HFFc6 (cell line): ENCODE results near the gene FHIT. TPM values are rescaled to one million over a fixed set of nuclear protein-coding genes. Genes with fewer than 3 reads are reported as not detected.

Experiments used
- DNase-seq: peaks from one replicate; pipeline ENCODE4 v3.0.0-alpha.2; 2018
- H3K27ac Mint-ChIP-seq: 2 replicates; pipeline ENCODE4 v1.8.0; 2020; ENCODE audit warnings: mild to moderate bottlenecking, mixed read lengths
- H3K27me3 Mint-ChIP-seq: 2 replicates; pipeline ENCODE4 v1.8.0; 2021; ENCODE audit warnings: mild to moderate bottlenecking, moderate library complexity, mixed read lengths; ENCODE audit not compliant: insufficient read depth
- H3K36me3 Mint-ChIP-seq: 2 replicates; pipeline ENCODE4 v1.8.0; 2021; ENCODE audit warnings: low read depth, mixed read lengths
- H3K4me1 Mint-ChIP-seq: 2 replicates; pipeline ENCODE4 v1.8.0; 2020; ENCODE audit warnings: low read depth, mixed read lengths
- H3K4me3 Mint-ChIP-seq: 2 replicates; pipeline ENCODE4 v1.8.0; 2020; ENCODE audit warnings: mild to moderate bottlenecking, moderate library complexity, mixed read lengths
- H3K9me3 Mint-ChIP-seq: 2 replicates; pipeline ENCODE4 v1.8.0; 2020; ENCODE audit warnings: mild to moderate bottlenecking, mixed read lengths
- total RNA-seq, 6 experiments: library from RNA; stranded (reverse); fragmentation: NEBNext Ultra II Directional; extraction: Animal tissue kit (Norgen Biotek cat#: 25700); gene quantifications; 2 replicates in 1 of 6; 3 replicates in 5 of 6; pipeline ENCODE4 v1.2.3, GENCODE V29; 2021
- TF ChIP-seq, protein P1 (sequence below): fragments of 200-600 bp; sonication (generic); IDR thresholded peaks from 2 replicates; pipeline ENCODE4 v1.5.0; 2021; ENCODE audit warnings: antibody characterized with exemption, mild to moderate bottlenecking

FHIT gene
- total RNA-seq, 6 experiments from 2014 or later, result 0.33 to 0.38 TPM; not detected in 4

DNA sequence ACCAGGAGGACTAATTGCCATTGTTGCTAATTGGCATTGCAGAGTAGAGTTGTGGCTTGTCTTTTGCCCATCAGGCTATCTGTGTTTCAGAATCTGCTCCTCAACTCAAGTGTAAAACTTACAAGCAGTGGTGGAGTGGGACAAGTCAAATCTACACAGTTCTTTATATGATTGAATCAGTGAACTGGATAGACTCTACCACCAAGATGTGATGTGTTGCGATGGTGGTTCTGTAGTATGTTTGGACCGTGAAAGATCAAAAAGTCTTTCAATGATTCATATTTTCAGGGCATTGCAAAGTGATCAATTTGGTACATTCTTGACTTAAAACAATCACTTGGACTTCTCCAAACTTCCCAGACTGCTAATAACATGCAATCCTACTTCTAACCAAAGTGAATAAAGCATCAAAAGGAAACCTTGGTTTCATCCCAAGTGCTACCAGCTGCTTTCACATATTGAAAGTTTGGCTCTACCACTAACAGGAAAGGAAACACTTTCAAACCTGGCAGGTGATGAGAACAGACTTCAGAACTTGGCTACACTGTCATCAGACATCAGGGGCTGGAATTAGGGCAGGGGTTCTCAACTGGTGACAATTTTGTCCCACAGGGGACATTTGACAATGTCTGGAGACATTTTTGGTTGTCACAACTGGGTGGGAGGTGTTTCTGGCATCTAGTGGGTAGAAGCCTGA, 1356.7 kb downstream of the FHIT start:
- no peak overlapping the region for H3K27ac Mint-ChIP-seq
- DNase-seq, result no peak
- H3K4me3 Mint-ChIP-seq, result no peak overlapping the region
- TF ChIP-seq, protein P1, sequence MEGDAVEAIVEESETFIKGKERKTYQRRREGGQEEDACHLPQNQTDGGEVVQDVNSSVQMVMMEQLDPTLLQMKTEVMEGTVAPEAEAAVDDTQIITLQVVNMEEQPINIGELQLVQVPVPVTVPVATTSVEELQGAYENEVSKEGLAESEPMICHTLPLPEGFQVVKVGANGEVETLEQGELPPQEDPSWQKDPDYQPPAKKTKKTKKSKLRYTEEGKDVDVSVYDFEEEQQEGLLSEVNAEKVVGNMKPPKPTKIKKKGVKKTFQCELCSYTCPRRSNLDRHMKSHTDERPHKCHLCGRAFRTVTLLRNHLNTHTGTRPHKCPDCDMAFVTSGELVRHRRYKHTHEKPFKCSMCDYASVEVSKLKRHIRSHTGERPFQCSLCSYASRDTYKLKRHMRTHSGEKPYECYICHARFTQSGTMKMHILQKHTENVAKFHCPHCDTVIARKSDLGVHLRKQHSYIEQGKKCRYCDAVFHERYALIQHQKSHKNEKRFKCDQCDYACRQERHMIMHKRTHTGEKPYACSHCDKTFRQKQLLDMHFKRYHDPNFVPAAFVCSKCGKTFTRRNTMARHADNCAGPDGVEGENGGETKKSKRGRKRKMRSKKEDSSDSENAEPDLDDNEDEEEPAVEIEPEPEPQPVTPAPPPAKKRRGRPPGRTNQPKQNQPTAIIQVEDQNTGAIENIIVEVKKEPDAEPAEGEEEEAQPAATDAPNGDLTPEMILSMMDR, result no peak
- peaks cover 5% of the 10 kb centered on the region for H3K9me3 Mint-ChIP-seq
- H3K4me1 Mint-ChIP-seq, result no peaks in the 10 kb centered on the region
- no peaks in the 10 kb centered on the region for H3K36me3 Mint-ChIP-seq
- H3K27me3 Mint-ChIP-seq, result no peaks in the 10 kb centered on the region

DNA sequence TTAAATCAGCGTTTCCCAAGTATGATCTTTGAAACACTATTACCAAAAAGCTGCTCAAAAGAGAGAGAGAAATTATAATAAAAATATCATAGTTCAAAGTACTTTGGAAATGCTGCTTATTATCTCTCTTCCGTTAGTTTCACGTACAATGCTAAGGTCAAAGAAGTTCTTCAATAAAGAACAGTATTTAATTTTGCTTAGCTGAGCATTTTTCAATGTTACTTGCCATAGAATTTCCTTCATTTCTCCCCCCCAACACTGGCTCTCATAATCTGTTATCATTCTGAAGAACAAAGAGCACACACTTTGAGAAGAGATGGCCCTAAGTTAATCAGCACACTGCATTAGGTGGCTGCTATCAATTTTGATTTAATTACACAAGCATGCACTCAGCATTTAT, 1360.6 kb downstream of the FHIT start:
- TF ChIP-seq, protein P1, result no peak
- no peak overlapping the region for H3K4me3 Mint-ChIP-seq
- no peaks in the 10 kb centered on the region for H3K36me3 Mint-ChIP-seq
- no peaks in the 10 kb centered on the region for H3K4me1 Mint-ChIP-seq
- no peak overlapping the region for H3K27ac Mint-ChIP-seq
- no peak for DNase-seq
- H3K27me3 Mint-ChIP-seq, result no peaks in the 10 kb centered on the region
- peaks cover 11% of the 10 kb centered on the region for H3K9me3 Mint-ChIP-seq

DNA sequence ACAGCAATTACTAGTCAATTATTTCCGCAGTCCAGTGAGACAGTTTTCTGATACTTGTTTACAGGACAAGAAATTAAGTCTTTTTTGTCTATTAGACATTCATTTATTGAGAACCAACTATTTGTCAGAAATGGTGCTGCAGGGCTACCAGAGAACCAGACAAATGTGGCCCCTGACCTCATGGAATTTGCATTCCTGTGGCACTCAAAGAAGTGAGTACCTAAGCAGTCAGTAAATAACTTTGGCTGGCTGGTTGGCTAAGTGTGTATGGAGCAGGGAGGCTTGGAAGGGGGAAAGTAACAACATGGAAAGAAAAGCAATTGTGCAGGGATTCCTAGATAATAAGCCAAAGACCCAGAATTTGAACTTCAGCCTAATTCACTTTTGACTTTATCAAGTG, 1364.5 kb downstream of the FHIT start:
- Mint-ChIP-seq H3K4me3 (no peak overlapping the region), H3K4me1 (no peaks in the 10 kb centered on the region), H3K27ac (no peak overlapping the region), H3K9me3 (peaks cover 8% of the 10 kb centered on the region; the same call in 1 of the 2 replicates), H3K27me3 (no peaks in the 10 kb centered on the region), H3K36me3 (no peaks in the 10 kb centered on the region)
- TF ChIP-seq, protein P1, result no peak
- no peak for DNase-seq

DNA sequence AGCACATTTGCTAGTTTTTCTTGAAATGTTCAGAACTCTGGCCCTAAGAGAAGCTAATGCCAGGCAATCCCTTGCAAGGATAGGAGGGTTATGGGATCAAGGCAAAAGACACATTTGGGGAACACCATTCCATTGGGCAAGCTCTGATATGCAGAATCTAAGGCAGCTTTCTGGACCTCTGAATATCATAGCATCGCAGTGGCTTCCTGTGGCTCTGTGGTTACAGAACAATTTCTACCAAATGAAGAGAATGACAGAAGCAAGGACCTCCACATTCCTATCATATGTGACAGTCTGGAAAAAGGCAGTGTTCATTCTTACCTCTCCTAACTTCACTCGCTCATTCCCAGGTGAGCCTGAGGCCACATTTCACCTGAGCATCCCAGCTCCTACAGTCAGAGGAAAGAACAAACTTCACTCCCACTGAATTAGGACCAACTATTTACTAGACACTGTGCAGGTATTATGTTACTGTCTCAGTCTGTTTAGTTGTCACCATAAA, 1365.3 kb downstream of the FHIT start:
- no peak for DNase-seq
- TF ChIP-seq, protein P1, result no peak
- Mint-ChIP-seq H3K4me3 (no peak overlapping the region), H3K27me3 (no peaks in the 10 kb centered on the region), H3K27ac (no peak overlapping the region), H3K36me3 (no peaks in the 10 kb centered on the region), H3K4me1 (no peaks in the 10 kb centered on the region), H3K9me3 (peaks cover 8% of the 10 kb centered on the region; the same call in 1 of the 2 replicates)

DNA sequence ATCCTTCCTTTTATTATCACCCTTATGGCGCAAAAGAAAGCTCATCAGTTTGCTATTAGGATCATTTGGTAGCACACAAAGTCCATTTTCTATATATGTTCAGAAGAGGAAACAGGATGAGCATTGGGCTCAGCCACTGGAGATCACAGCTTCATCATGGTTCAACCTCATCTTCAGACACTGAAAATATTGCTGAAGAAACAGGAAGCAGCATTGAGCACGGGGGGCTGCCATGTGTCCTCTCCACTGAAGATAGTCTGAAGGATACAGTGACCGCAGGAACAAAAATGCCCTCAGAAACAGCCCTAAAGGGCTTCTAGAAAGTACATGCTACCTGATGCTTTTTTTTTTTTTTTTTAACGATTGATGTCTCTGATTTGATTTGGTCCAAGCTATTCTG, 1366.2 kb downstream of the FHIT start:
- no peak overlapping the region for H3K27ac Mint-ChIP-seq
- no peak for DNase-seq
- H3K4me3 Mint-ChIP-seq, result no peak overlapping the region
- no peaks in the 10 kb centered on the region for H3K36me3 Mint-ChIP-seq
- H3K9me3 Mint-ChIP-seq, result peaks cover 8% of the 10 kb centered on the region; the same call in 1 of the 2 replicates
- TF ChIP-seq, protein P1, result no peak
- H3K4me1 Mint-ChIP-seq, result no peaks in the 10 kb centered on the region
- no peaks in the 10 kb centered on the region; the same call in 1 of the 2 replicates for H3K27me3 Mint-ChIP-seq
